IPS-20b (cell line): ENCODE measurements around the gene HECTD4.

Source experiments
- H3K27ac ChIP-seq: one replicate; pipeline ENCODE4 v1.5.1; 2013; ENCODE audit warnings: low read length
- H3K27me3 ChIP-seq: 2 replicates; pipeline ENCODE4 v1.6.1; 2013; ENCODE audit warnings: mild to moderate bottlenecking, low read length, inconsistent platforms; ENCODE audit not compliant: insufficient read depth
- H3K36me3 ChIP-seq: 2 replicates; pipeline ENCODE4 v1.6.1; 2013; ENCODE audit warnings: low read depth, mild to moderate bottlenecking, inconsistent platforms, low read length, moderate library complexity; ENCODE audit not compliant: insufficient read depth
- H3K4me1 ChIP-seq: 2 replicates; pipeline ENCODE4 v1.6.1; 2013; ENCODE audit warnings: mild to moderate bottlenecking, control low read depth, inconsistent platforms, low read length, moderate library complexity; ENCODE audit not compliant: insufficient read depth
- H3K4me3 ChIP-seq: 2 replicates; pipeline ENCODE4 v1.5.1; 2013; ENCODE audit warnings: mild to moderate bottlenecking, low read length, inconsistent platforms
- H3K9ac ChIP-seq: 2 replicates; pipeline ENCODE4 v1.6.1; 2013; ENCODE audit warnings: low read depth, mild to moderate bottlenecking, inconsistent platforms, low read length, moderate library complexity
- H3K9me3 ChIP-seq: 2 replicates; pipeline ENCODE4 v1.6.1; 2013; ENCODE audit warnings: mild to moderate bottlenecking, low read depth, low read length, inconsistent platforms; ENCODE audit not compliant: insufficient read depth

The HECTD4 gene

GRCh38 chr12:112130441-112130998 is 251.7 kb downstream of the HECTD4 start:
- no peak overlapping the region for H3K4me3 ChIP-seq
- peaks cover 22% of the 10 kb centered on the region; the same call in 1 of the 2 replicates for H3K36me3 ChIP-seq
- no peaks in the 10 kb centered on the region for H3K9me3 ChIP-seq
- no peak overlapping the region for H3K27ac ChIP-seq
- H3K27me3 ChIP-seq = peaks cover 3% of the 10 kb centered on the region; the same call in 1 of the 2 replicates
- no peak overlapping the region for H3K9ac ChIP-seq
- no peaks in the 10 kb centered on the region for H3K4me1 ChIP-seq

GRCh38 chr12:112126911-112127310 is 255.3 kb downstream of the HECTD4 start:
- no peak overlapping the region for H3K27ac ChIP-seq

GRCh38 chr12:112126000-112126438 is 256.2 kb downstream of the HECTD4 start:
- Histone ChIP-seq H3K4me1 (no peaks in the 10 kb centered on the region), H3K27me3 (peaks cover 3% of the 10 kb centered on the region; the same call in 1 of the 2 replicates), H3K9ac (peak overlapping the region; percentile 66; the same call in 1 of the 2 replicates), H3K36me3 (peaks cover 6% of the 10 kb centered on the region; the same call in 1 of the 2 replicates), H3K27ac (no peak overlapping the region), H3K9me3 (no peaks in the 10 kb centered on the region), H3K4me3 (peak overlapping the region; percentile 91)

More at GRCh38 chr12:112126911-112127310, 255.3 kb downstream of the HECTD4 start:
- peaks cover 3% of the 10 kb centered on the region; the same call in 1 of the 2 replicates for H3K27me3 ChIP-seq
- H3K9me3 ChIP-seq = no peaks in the 10 kb centered on the region
- H3K9ac ChIP-seq = no peak overlapping the region
- peaks cover 13% of the 10 kb centered on the region; the same call in 1 of the 2 replicates for H3K36me3 ChIP-seq
- no peaks in the 10 kb centered on the region for H3K4me1 ChIP-seq
- no peak overlapping the region for H3K4me3 ChIP-seq

- Histone ChIP-seq H3K27ac (no peak within 1 kb of the TSS), H3K9me3 (no peaks in the 10 kb centered on the region), H3K4me3 (peak within 1 kb of the TSS; percentile 91), H3K9ac (peak within 1 kb of the TSS; percentile 66; the same call in 1 of the 2 replicates), H3K27me3 (peaks cover 3% of the 10 kb centered on the region; the same call in 1 of the 2 replicates), H3K36me3 (peaks cover under 1% of the 10 kb centered on the region; the same call in 1 of the 2 replicates), H3K4me1 (no peaks in the 10 kb centered on the region)
Measured at GRCh38 chr12:112125250-112125999, 256.8 kb downstream of the HECTD4 start, which contains the start of gene TRAFD1. Gene TRAFD1, plus strand, starts transcription at chr12:112125560. Its CDS starts 4,963 bp downstream, at chr12:112130523.

- Histone ChIP-seq H3K4me1 (no peaks in the 10 kb centered on the region), H3K9me3 (no peaks in the 10 kb centered on the region), H3K9ac (no peak overlapping the region), H3K27me3 (peaks cover 3% of the 10 kb centered on the region; the same call in 1 of the 2 replicates), H3K4me3 (peak overlapping the region; percentile 91; the same call in 1 of the 2 replicates), H3K27ac (no peak overlapping the region), H3K36me3 (no peaks in the 10 kb centered on the region)
Measured at GRCh38 chr12:112124918-112125249, 257.3 kb downstream of the HECTD4 start.

GRCh38 chr12:112122823-112123690 is 259.2 kb downstream of the HECTD4 start:
- no peak overlapping the region for H3K9ac ChIP-seq
- H3K27me3 ChIP-seq = peaks cover 3% of the 10 kb centered on the region; the same call in 1 of the 2 replicates
- H3K4me3 ChIP-seq = no peak overlapping the region
- no peaks in the 10 kb centered on the region for H3K4me1 ChIP-seq
- no peaks in the 10 kb centered on the region for H3K9me3 ChIP-seq
- no peak overlapping the region for H3K27ac ChIP-seq
- no peaks in the 10 kb centered on the region for H3K36me3 ChIP-seq

GRCh38 chr12:112121780-112122565 is 260.3 kb downstream of the HECTD4 start:
- Histone ChIP-seq H3K9me3 (no peaks in the 10 kb centered on the region), H3K4me1 (peaks cover 2% of the 10 kb centered on the region; the same call in 1 of the 2 replicates), H3K36me3 (no peaks in the 10 kb centered on the region), H3K27me3 (peaks cover 3% of the 10 kb centered on the region; the same call in 1 of the 2 replicates), H3K4me3 (no peak overlapping the region), H3K27ac (no peak overlapping the region), H3K9ac (no peak overlapping the region)

GRCh38 chr12:112117685-112118084 is 264.5 kb downstream of the HECTD4 start:
- Histone ChIP-seq H3K9ac (no peak overlapping the region), H3K9me3 (no peaks in the 10 kb centered on the region), H3K4me1 (peaks cover 13% of the 10 kb centered on the region; the same call in 1 of the 2 replicates), H3K27me3 (no peaks in the 10 kb centered on the region), H3K36me3 (no peaks in the 10 kb centered on the region), H3K4me3 (no peak overlapping the region), H3K27ac (no peak overlapping the region)

GRCh38 chr12:112116232-112117060 is 265.8 kb downstream of the HECTD4 start:
- Histone ChIP-seq H3K27ac (peak overlapping the region; percentile 37), H3K9ac (peak overlapping the region; percentile 77; the same call in 1 of the 2 replicates), H3K4me3 (peak overlapping the region; percentile 28; the same call in 1 of the 2 replicates), H3K36me3 (no peaks in the 10 kb centered on the region), H3K9me3 (no peaks in the 10 kb centered on the region), H3K4me1 (peaks cover 19% of the 10 kb centered on the region; the same call in 1 of the 2 replicates), H3K27me3 (no peaks in the 10 kb centered on the region)
